HG02943 (cell line): ENCODE measurements around the gene IL31.

Experiments
- ATAC-seq: cut with Tn5 transposase; IDR thresholded peaks from one replicate; pipeline ENCODE4 v1.9.1; 2021; ENCODE audit warnings: mild to moderate bottlenecking, low read depth, moderate library complexity; ENCODE audit not compliant: unreplicated experiment

The IL31 gene

GRCh38 chr12:122159882-122160281 is 14.1 kb downstream of the IL31 start:
- ATAC-seq, result no peak

DNA sequence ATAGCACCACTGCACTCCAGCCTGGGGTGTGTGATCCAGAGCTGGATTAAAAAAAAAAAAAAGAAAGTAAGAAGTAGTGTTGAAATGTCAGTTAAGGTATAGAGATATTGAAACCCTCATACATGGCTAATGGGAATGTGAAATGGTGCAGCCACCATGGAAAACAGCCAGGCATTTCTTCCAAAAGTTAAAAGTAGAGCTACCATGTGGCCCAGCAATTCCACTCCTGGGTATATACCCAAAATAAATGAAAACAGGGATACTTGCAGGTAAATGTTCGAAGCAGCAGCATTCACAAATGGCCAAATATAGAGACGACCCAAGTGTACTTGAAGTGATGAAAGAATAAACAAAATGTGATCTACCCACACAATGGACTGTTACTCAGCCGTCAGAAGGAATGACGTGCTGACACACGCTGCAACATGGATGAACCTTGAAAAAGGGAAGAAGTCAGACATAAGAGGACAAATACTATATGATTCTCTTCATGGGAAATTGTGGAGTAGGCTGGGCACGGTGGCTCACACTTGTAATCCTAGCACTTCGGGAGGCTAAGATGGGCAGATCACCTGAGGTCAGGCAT is 15.2 kb downstream of the IL31 start:
- ATAC-seq, result no peak

- no peak for ATAC-seq
Measured at GRCh38 chr12:122155705-122156104, 18.3 kb downstream of the IL31 start.

- ATAC-seq, result no peak
Measured at GRCh38 chr12:122152754-122153153, 21.3 kb downstream of the IL31 start.

DNA sequence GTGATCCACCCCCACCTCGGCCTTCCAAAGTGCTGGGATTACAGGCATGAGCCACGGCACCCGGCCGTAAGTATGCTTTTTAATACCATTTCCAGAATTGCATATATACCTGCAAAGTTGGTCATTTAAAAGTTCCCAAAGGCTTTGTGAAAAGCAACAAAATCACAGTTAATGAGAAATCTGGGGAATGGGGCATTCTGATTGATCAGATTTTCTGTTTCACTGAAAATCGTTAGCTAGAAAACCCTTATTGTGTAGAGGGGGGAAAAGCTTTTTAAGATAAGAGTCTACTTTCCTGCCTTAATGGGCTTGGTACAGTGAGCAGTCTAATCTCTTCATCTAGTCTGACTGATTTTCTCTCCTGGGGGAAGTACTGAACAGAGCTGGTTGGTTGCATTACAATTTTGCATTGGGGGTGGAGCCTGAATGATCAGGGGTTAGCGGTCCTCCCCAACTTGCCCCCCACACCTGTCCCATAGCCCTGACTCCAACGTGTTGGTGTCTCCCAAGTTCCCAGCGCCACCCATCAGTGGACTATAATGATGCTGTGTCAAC is 23.8 kb downstream of the IL31 start:
- ATAC-seq, result no peak

DNA sequence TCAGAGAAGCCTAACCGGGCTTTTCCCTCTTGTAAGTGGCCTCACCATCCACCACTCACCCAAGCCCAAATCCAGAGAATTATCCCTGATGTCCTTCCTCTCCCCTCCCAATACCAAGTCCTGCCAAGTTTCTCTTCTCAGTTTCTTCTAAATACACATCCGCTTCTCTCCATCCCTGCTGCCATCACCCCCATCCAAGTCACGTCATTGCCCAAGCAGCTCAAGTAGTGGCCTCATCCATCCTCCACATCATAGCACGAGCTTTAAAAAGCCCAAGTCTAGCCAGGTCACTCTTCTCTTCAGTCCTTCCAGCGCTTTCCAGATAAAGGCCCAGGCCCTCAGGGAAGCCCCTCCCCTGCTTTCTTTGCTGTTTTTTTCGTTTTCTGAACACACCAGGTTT is 25.4 kb downstream of the IL31 start:
- no peak for ATAC-seq

DNA sequence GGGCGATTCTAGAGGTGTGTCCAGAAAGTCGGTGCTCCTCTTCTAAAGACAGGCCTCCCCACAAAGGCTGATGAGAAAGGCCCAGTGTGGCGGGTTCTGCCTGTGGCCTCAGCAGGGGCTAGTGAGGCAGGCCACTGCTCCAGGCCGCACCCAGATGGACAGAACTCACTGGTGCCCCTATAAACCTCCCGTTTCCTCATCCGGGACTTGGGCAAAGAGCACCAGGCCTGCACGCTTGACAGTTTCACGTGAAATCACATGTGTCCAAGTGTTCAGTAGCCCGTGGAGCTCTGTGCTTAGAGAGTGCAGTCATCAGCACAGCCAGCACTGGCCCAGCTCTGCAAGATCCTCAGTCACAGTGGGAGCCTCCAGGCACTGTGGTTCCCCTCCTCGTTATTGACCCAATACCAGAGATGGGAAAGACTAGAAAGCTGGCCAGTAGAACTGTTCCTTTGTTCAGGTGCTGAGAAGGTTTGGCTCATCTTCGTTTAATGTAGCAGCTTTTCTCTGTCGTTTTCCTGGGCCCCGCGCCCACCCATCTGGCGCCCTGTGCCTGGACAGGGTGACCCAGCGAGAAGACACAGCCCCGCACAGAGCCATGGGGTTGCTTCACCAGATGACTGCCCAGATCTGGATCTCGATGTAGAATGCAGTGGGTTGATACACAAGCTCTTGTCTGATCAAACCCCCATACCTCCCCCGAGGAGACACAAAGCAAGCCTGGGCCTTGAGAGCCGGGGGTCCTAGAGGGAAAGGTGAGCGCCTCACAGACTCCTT is 26.3 kb downstream of the IL31 start:
- ATAC-seq, result no peak

DNA sequence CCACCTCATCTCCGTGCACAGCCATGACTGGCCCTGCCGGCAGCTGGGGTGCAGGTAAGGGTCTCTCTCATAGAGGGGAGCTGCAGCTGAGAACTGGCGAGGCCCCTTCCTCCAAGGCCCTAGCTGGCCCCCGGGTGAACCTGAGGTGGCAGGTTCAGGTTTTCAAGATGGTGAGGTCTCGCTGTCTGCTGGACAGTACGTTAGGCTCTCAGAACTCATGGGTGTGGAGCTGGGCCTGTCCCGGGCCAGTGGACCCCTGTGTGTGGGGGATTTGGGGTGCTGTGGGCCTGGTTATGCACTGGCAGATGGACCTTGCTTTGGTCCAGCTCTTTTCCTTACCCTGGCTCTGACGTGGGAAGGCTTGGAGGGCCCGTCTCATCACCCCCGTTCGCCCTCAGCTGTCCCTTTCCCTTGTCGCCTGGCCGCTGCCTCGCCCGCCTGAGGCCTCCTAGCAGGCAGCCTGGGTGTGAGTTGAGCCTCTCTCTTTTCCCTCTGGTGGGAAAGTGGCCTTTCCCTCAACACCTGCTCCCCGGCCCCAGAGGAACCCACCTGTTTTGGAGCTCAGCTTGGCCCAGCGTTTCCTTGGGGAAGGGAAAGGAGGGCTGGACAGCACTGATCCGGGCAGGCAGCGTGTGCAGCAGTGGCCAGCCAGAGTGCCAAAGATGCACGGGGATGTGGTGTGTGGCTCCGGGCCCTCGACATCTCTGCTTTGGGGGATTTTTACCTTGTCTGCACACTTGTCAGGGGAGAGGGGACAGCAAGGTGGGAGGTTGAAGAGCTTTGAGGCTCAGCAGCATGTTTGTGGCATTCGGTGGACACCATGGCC is 28.3 kb downstream of the IL31 start:
- ATAC-seq, result no peak

DNA sequence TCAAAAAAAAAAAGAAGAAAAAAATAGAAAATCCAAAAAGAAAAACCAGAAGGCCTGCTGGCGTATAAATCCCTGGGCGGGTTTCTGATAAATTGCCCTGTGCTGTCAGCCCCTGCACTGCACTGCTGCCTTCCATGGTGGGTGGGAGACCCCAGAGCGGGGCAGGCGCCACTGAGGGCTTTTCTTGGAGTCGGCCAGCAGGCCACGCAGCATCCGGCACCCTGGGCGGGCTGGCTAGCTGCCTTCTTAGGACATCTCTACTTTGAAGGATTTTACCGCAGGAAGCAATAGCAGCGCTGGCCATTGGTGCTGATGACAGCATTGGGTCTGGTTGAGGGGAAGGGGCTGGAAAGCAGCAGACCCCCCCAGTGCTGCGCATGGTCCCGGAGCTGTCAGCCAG is 29.1 kb downstream of the IL31 start:
- no peak for ATAC-seq

DNA sequence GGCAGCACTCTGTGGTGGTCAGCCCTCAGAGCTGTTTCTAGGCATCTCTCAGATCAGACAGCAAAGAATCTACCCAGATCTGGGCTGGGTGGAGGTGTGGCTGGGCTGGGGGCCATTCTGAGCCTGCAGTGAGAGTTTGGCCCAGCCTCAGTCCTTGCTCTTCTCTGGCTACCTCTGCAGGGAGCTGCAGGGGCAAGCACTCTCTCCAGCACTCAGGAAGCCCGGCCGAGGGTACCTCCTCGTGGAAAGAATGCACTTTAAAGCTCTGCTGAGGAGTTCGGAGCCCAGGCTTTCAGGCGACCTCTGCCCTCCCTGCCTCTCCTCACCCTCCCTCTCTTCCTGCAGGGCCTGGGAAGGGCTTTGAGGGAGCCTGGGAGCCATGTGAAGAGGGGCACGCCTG is 31.2 kb downstream of the IL31 start:
- ATAC-seq, result no peak

GRCh38 chr12:122141911-122142725 is 31.9 kb downstream of the IL31 start:
- no peak for ATAC-seq

- ATAC-seq, result no peak
Measured at GRCh38 chr12:122140467-122141257, 33.4 kb downstream of the IL31 start.

- no peak for ATAC-seq
Measured at GRCh38 chr12:122139941-122140340, 34.1 kb downstream of the IL31 start.

GRCh38 chr12:122139266-122139665 is 34.8 kb downstream of the IL31 start:
- no peak for ATAC-seq

DNA sequence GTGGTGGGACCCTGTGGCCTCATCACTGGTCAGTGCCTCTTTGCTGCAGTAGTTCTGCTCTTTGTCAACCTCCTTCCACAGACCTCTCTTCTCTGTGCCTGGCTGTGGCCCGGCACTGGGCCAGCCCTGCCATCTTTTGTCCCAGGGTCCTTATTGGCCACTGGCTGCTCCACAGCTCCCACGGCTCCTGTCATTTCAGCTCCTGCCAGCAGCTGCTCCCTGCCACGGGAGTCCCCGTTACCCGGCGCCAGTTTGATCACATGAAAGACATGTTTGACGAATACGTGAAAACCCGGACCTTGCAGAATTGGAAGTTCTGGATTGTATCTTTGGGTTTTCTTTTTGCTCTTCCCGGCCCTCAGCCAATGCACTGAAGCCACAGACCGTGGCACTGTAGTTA is 35.4 kb downstream of the IL31 start:
- ATAC-seq, result no peak

GRCh38 chr12:122138181-122138580 is 35.8 kb downstream of the IL31 start:
- ATAC-seq, result no peak

DNA sequence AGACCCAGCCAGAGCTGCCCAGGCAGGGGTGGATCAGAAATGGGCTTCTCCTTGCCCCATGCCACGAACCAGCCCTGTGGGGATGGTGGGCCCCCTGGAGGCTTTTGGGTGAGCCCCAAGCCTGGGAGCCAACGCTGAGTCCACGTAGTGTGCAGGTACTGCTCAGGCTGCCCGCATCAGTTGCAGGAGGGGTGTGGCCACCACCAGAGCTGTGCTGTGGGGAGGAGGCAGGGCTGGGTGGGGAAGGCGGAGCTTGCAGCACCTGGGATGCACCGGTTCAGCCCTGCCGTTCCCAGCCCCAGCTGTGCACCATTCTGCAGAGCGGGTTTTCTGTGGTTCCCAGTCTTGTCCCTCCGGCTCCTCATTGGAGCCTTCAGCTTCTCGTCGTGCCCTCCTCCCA is 36.3 kb downstream of the IL31 start:
- no peak for ATAC-seq

GRCh38 chr12:122137229-122137628 is 36.8 kb downstream of the IL31 start:
- ATAC-seq, result no peak

DNA sequence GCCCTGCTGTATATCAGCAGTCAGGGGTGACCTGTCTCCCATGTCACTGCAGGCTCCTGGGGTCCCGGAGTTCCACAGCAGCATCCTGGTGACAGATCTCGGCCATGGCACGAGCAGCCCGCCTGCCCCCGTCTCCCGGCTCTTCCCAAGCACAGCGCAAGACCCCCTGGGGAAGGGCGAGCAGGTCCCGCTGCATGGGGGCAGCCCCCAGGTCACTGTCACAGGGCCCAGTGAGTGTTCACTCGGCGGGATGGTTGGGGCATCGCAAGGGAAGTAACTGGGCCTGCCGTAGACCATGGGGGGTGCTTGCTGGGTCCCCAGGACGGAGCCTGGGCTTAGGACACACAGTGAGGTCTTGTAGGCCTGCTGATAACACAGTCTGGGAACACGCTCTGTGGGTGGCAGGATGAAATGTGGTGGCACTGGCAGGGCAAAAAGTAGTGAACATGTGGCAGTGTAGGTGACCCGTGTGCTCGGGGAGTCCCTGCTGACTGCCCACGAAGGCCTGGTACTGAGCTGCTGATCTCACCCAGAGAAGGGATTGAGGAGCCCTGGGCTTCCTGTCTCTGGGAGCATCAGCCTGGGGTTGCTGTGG is 38.5 kb downstream of the IL31 start:
- no peak for ATAC-seq
